ENCODE measurements around the gene IFT43.

Gene IFT43

GRCh38 chr14:76126076-76126475 is 140.5 kb downstream of the IFT43 start:
- in situ Hi-C loops (cut with MboI; ENCODE audit: low pct_unique_long_range_greater_than_20kb, low sequenced_read_pairs): no loop called here
- no peak for DNase-seq

GRCh38 chr14:76129851-76130576 is 144.5 kb downstream of the IFT43 start:
- DNase-seq: no peak
- in situ Hi-C loops (cut with MboI; ENCODE audit: low pct_unique_long_range_greater_than_20kb, low sequenced_read_pairs): no loop called here

DNA sequence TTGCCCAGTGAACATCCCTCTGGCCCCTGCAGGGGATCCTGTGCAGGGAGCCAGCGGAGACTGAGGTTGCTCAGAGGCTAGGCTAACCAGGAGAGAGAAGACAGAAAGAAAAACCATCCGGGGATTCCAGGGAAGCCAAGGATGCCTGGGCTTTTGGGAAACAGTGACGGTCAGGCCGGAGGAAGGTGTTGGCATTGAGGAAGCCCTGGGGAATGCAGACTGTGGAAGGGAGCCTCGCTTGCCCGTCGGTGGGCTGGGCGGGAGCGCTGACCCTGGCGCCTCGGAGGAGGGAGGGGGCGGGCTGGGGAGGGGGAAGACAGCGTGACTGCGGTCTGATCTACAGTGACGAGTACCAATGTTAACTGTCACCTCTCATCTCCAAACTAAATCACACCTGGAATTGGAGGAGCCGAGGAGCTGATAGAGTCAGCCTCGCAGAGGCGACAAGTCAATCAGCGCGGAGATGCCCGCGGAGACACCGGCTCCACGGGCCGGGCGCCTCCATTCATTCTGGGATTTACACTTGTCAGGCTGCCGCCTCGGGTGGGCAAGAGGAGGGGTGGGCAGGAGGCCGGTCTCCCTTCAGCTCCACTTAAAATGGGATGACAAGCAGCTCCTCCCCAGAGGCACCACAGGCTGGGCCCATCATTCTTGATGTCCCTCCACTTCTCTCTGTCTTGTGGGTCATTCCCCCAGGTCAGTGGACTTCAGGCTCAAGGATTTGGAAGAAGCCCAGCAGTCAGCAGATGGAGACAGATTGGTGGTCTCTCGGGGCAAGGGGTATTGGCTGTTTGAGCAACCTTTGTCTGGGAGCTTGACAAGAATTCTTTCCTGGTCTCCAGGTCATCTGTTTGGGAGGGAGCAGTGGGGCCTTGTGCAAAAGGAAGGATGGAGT is 145.8 kb downstream of the IFT43 start:
- DNase-seq: no peak
- in situ Hi-C loops (cut with MboI; ENCODE audit: low pct_unique_long_range_greater_than_20kb, low sequenced_read_pairs): no loop called here

GRCh38 chr14:76133103-76133502 is 147.5 kb downstream of the IFT43 start:
- DNase-seq: peak; percentile 66
- in situ Hi-C loops (cut with MboI; ENCODE audit: low pct_unique_long_range_greater_than_20kb, low sequenced_read_pairs): no loop called here
